Dermis blood vessel endothelial cell (primary cell): Measurements from ENCODE around the gene XIRP2. TPM values are rescaled to one million over a fixed set of nuclear protein-coding genes. Genes with fewer than 3 reads are reported as not detected.
"Not testable (repeated sequence)": the region's sequence is repeated elsewhere in the genome, so short reads cannot be mapped to it uniquely, and the experiment has no call there.

Experiments used
- DNase-seq: peaks from one replicate; pipeline ENCODE4 v3.0.0; 2010
- total RNA-seq: library from RNA; depleted of rRNA; stranded (reverse); fragments of >200 nt; gene quantifications from 2 replicates; pipeline ENCODE4 v1.2.3, GENCODE V29; 2014

XIRP2 gene
- total RNA-seq, 1 donor from 2014 or later = not detected

- DNase-seq = no peak
Observed at GRCh38 chr2:167198576-167198975, 310.3 kb downstream of the XIRP2 start.

GRCh38 chr2:167200019-167200418 lies 311.7 kb downstream of the XIRP2 start:
- DNase-seq = no peak

- no peak for DNase-seq
Observed at GRCh38 chr2:167209784-167210183, 321.5 kb downstream of the XIRP2 start.

GRCh38 chr2:167212014-167212648 lies 323.9 kb downstream of the XIRP2 start:
- peak; percentile 36 for DNase-seq

GRCh38 chr2:167215595-167215994 lies 327.3 kb downstream of the XIRP2 start:
- no peak for DNase-seq

- DNase-seq = no peak
Observed at GRCh38 chr2:167237478-167237877, 349.2 kb downstream of the XIRP2 start.

- no peak for DNase-seq
Observed at GRCh38 chr2:167240671-167241070, 352.4 kb downstream of the XIRP2 start.

- no peak for DNase-seq
Observed at GRCh38 chr2:167249197-167249596, 360.9 kb downstream of the XIRP2 start.

GRCh38 chr2:167253025-167253424 lies 364.7 kb downstream of the XIRP2 start:
- no peak for DNase-seq

- DNase-seq = no peak
Observed at GRCh38 chr2:167254721-167255120, 366.4 kb downstream of the XIRP2 start.

- DNase-seq = no peak
Observed at GRCh38 chr2:167258712-167259111, 370.4 kb downstream of the XIRP2 start.

- peak; percentile 9 for DNase-seq
Observed at GRCh38 chr2:167264380-167264779, 376.1 kb downstream of the XIRP2 start.

- no peak for DNase-seq
Observed at GRCh38 chr2:167265004-167265403, 376.7 kb downstream of the XIRP2 start.

- DNase-seq = no peak
Observed at GRCh38 chr2:167265722-167266121, 377.4 kb downstream of the XIRP2 start.

GRCh38 chr2:167268245-167268644 lies 380.0 kb downstream of the XIRP2 start:
- DNase-seq = not testable (repeated sequence)

- DNase-seq = no peak
Observed at GRCh38 chr2:167271932-167272331, 383.7 kb downstream of the XIRP2 start.

GRCh38 chr2:167275046-167275445 lies 386.8 kb downstream of the XIRP2 start:
- no peak for DNase-seq

- DNase-seq = no peak
Observed at GRCh38 chr2:167279810-167280209, 391.5 kb downstream of the XIRP2 start.

- no peak for DNase-seq
Observed at GRCh38 chr2:167287212-167287611, 398.9 kb downstream of the XIRP2 start.

GRCh38 chr2:167289651-167290410 lies 401.6 kb downstream of the XIRP2 start:
- no peak for DNase-seq

GRCh38 chr2:167292430-167293171 lies 404.3 kb downstream of the XIRP2 start, which contains the start of gene B3GALT1:
Gene B3GALT1, plus strand, starts transcription at chr2:167293001.
- DNase-seq = peak; percentile 89

- DNase-seq = peak; percentile 31
Observed at GRCh38 chr2:167293172-167293781, 405.0 kb downstream of the XIRP2 start.
